Measurements from ENCODE around the gene BAG5.

The BAG5 gene

DNA sequence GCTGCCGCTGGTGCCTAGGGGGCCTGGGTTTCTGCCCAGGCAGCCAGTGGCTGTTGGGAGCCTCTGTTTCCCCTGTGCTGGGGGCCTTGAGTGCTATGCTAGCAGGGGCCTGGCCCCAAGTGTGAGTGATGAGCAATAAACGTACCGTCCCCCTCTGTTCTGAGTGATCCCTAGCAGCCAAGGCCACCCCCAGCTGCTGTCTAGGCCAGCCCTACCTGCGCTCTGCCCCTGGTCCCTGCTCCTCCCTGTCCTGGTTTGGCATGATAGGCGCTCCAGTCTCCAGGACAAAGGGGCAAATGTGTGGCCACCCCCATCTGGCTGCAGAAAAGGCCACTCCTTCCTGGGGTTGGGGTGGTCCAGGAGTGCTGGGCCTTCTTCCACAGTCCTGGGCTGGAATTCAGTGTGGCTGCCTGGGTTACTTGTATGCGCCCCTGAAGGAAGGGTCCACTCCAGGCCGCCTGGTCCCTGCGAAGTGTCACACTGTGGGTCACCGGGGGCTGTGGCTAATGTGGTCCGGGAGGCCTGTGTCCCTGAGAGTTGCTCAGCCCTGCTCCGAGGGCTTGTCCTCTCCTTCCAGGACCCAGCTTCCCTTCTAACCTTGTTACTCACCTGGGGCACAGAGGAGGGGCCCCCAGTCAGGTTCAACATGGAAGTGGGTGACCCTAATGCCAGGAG lies 26.4 kb downstream of the BAG5 start:
- no peaks in the 10 kb centered on the region for H3F3A ChIP-seq (ENCODE audit: insufficient read depth)
- no peak overlapping the region for H3K4me3 ChIP-seq (ENCODE audit: insufficient read depth, low read length, poor library complexity, severe bottlenecking)
- no peaks in the 10 kb centered on the region for H3K27me3 ChIP-seq (ENCODE audit: low read length)
- H3K4me2 ChIP-seq (ENCODE audit: low read depth, low read length, poor library complexity, severe bottlenecking), result no peak overlapping the region
- H3K9me2 ChIP-seq (replicated peaks; ENCODE audit: insufficient read depth, low read length), result no peaks in the 10 kb centered on the region
- no peaks in the 10 kb centered on the region for H3K36me3 ChIP-seq (ENCODE audit: low read length)
- H3K9ac ChIP-seq (ENCODE audit: low read length), result no peak overlapping the region
- no peaks in the 10 kb centered on the region for H4K20me1 ChIP-seq (ENCODE audit: low read depth, low read length)
- H3K27ac ChIP-seq (ENCODE audit: low read depth, low read length), result no peak overlapping the region
- TF ChIP-seq, protein P1, sequence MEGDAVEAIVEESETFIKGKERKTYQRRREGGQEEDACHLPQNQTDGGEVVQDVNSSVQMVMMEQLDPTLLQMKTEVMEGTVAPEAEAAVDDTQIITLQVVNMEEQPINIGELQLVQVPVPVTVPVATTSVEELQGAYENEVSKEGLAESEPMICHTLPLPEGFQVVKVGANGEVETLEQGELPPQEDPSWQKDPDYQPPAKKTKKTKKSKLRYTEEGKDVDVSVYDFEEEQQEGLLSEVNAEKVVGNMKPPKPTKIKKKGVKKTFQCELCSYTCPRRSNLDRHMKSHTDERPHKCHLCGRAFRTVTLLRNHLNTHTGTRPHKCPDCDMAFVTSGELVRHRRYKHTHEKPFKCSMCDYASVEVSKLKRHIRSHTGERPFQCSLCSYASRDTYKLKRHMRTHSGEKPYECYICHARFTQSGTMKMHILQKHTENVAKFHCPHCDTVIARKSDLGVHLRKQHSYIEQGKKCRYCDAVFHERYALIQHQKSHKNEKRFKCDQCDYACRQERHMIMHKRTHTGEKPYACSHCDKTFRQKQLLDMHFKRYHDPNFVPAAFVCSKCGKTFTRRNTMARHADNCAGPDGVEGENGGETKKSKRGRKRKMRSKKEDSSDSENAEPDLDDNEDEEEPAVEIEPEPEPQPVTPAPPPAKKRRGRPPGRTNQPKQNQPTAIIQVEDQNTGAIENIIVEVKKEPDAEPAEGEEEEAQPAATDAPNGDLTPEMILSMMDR (IDR thresholded peaks at IDR 0.05; ENCODE audit: insufficient read depth, low read length, poor library complexity, severe bottlenecking), result no peak
- no peak for TF ChIP-seq EZH2phosphoT487 (conservative IDR thresholded peaks at IDR 0.05; ENCODE audit: low read length)
- peaks cover 2% of the 10 kb centered on the region; the same call in 1 of the 2 replicates for H3K79me2 ChIP-seq (ENCODE audit: insufficient read depth, low read length)
- H3K9me3 ChIP-seq (ENCODE audit: insufficient read depth, low read length), result no peaks in the 10 kb centered on the region
- H2AFZ ChIP-seq (ENCODE audit: low read depth, low read length, severe bottlenecking), result no peak overlapping the region

DNA sequence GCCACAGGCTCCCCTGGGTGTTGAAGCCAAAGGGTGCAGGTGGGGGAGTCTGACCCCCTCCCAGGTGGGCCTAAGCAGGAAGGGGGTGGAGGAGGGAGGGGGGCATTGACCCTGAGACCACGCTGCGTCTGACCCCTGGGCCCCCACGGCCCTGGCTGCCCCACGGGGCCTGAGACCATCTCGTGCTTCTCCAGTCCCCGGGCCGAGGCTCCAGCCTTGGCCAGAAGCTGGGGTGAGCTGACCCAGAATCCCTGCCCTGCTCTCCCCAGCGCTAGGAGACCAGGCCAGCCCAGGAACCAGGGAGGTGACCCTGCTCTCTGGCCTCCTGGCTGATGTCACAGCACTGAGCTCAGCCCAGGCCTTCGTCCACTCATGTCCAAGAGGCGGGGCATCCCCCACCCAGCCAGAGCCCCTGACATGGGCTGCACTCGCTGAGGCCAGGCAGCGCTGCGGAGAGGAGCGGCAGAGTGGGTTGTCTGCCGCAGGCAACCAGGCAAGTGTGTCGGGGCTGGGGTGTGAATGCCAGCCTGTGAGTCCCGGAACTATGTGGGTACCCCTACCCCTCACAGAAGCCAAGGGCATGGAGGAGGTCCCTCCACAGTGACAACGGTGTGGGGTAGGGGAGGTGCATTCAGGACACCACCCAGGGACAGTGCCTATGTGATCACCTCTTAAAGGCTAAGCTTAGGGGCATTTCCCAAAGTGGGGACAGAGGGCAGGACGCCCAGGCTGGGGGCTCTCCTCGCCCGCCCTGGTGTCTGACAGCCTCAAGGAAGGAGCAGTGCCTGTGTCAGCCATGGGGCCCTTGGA lies 27.2 kb downstream of the BAG5 start:
- no peaks in the 10 kb centered on the region for H4K20me1 ChIP-seq (ENCODE audit: low read depth, low read length)
- H3K36me3 ChIP-seq (ENCODE audit: low read length), result no peaks in the 10 kb centered on the region
- TF ChIP-seq, protein P1 (IDR thresholded peaks at IDR 0.05; ENCODE audit: insufficient read depth, low read length, poor library complexity, severe bottlenecking), result no peak
- TF ChIP-seq EZH2phosphoT487 (conservative IDR thresholded peaks at IDR 0.05; ENCODE audit: low read length), result no peak

DNA sequence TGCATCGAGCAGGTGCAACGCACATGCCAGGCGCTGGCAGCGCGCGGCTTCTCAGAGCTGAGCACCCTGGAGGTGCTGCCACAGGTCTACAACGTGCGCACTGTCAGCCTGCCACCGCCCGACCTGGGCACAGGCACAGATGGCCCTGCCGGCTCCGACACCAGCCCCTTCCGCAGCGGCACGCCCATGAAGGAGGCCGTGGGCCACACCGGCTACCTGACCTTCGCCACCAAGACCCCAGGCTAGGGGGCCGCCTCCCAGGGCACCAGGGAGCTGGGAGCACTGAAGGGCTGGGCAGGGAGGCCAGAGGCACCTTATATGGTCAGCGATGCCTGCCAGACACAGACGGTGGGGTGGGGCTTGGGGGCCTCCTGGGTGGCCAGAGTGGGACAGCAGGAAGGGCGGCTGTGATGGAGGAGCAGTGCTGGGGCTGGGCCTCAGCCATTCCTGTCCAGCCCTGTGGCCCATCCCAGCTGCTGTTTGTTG lies 27.8 kb downstream of the BAG5 start:
- H3K9me2 ChIP-seq (replicated peaks; ENCODE audit: insufficient read depth, low read length), result no peaks in the 10 kb centered on the region
- H3K9ac ChIP-seq (ENCODE audit: low read length), result no peak overlapping the region
- no peak overlapping the region for H3K4me3 ChIP-seq (ENCODE audit: insufficient read depth, low read length, poor library complexity, severe bottlenecking)
- H3F3A ChIP-seq (ENCODE audit: insufficient read depth), result no peaks in the 10 kb centered on the region
- H3K27me3 ChIP-seq (ENCODE audit: low read length), result no peaks in the 10 kb centered on the region
- no peaks in the 10 kb centered on the region for H4K20me1 ChIP-seq (ENCODE audit: low read depth, low read length)
- no peak overlapping the region for H3K4me2 ChIP-seq (ENCODE audit: low read depth, low read length, poor library complexity, severe bottlenecking)
- H3K9me3 ChIP-seq (ENCODE audit: insufficient read depth, low read length), result no peaks in the 10 kb centered on the region
- H3K79me2 ChIP-seq (ENCODE audit: insufficient read depth, low read length), result peaks cover 16% of the 10 kb centered on the region
- H3K27ac ChIP-seq (ENCODE audit: low read depth, low read length), result no peak overlapping the region
- TF ChIP-seq EZH2phosphoT487 (conservative IDR thresholded peaks at IDR 0.05; ENCODE audit: low read length), result no peak
- TF ChIP-seq, protein P1 (IDR thresholded peaks at IDR 0.05; ENCODE audit: insufficient read depth, low read length, poor library complexity, severe bottlenecking), result no peak
- H2AFZ ChIP-seq (ENCODE audit: low read depth, low read length, severe bottlenecking), result no peak overlapping the region
- no peaks in the 10 kb centered on the region for H3K36me3 ChIP-seq (ENCODE audit: low read length)

More for the DNA sequence above, 27.2 kb downstream of the BAG5 start:
- peaks cover 10% of the 10 kb centered on the region for H3K79me2 ChIP-seq (ENCODE audit: insufficient read depth, low read length)
- H3K27ac ChIP-seq (ENCODE audit: low read depth, low read length), result no peak overlapping the region
- H3K9me2 ChIP-seq (replicated peaks; ENCODE audit: insufficient read depth, low read length), result no peaks in the 10 kb centered on the region
- H3F3A ChIP-seq (ENCODE audit: insufficient read depth), result no peaks in the 10 kb centered on the region
- no peaks in the 10 kb centered on the region for H3K27me3 ChIP-seq (ENCODE audit: low read length)
- H3K4me3 ChIP-seq (ENCODE audit: insufficient read depth, low read length, poor library complexity, severe bottlenecking), result no peak overlapping the region
- H3K9me3 ChIP-seq (ENCODE audit: insufficient read depth, low read length), result no peaks in the 10 kb centered on the region
- no peak overlapping the region for H3K9ac ChIP-seq (ENCODE audit: low read length)
- H3K4me2 ChIP-seq (ENCODE audit: low read depth, low read length, poor library complexity, severe bottlenecking), result no peak overlapping the region
- no peak overlapping the region for H2AFZ ChIP-seq (ENCODE audit: low read depth, low read length, severe bottlenecking)

Measured in SU-DHL-6 (cell line).